Measurements from ENCODE around the gene KTI12.

KTI12 gene

DNA sequence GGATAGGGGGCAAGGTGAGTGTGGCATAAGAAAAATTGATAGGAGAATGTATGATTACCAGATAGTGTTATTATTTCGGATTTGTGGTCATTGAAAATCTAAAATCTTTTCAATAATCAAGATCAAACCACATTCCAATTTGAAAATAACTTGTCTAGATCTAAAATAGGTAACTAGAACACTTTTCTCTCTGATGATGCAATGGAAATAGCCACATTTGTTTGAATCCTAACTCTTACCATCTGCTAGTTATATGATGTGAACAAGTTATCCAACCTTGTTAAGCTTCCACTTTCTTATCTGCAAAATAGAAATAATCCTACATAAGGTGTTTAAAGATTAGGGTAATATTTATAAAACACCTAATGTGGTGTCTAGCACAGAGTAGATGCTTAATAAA, 26.3 kb upstream of the KTI12 start:
- DNase-seq (ENCODE audit: insufficient read length, low spot score) (no peak), FAIRE-seq (no peak)
- TF ChIP-seq, protein P1, sequence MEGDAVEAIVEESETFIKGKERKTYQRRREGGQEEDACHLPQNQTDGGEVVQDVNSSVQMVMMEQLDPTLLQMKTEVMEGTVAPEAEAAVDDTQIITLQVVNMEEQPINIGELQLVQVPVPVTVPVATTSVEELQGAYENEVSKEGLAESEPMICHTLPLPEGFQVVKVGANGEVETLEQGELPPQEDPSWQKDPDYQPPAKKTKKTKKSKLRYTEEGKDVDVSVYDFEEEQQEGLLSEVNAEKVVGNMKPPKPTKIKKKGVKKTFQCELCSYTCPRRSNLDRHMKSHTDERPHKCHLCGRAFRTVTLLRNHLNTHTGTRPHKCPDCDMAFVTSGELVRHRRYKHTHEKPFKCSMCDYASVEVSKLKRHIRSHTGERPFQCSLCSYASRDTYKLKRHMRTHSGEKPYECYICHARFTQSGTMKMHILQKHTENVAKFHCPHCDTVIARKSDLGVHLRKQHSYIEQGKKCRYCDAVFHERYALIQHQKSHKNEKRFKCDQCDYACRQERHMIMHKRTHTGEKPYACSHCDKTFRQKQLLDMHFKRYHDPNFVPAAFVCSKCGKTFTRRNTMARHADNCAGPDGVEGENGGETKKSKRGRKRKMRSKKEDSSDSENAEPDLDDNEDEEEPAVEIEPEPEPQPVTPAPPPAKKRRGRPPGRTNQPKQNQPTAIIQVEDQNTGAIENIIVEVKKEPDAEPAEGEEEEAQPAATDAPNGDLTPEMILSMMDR (IDR thresholded peaks at IDR 0.05; ENCODE audit: insufficient read depth, missing control alignments), result no peak

DNA sequence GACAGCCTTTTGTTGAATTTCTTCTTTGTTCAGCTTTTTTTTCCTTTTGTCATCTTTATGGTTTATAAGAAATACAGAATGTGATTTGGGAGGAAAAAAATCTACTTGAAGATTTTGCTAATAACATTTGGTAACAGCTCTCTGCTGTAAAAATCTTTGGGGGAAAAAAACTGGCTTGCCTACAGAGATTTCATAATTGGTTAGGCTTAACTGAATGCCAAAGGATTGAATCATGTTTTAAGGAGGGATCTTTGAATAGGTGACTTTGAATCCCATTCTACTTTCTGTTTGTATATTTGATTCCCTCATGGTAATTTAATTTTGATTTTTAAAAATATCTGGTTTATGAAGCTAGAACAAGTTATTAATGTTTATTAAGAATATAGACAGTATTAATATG, 25.7 kb upstream of the KTI12 start:
- DNase-seq (ENCODE audit: insufficient read length, low spot score) (no peak), FAIRE-seq (no peak)
- TF ChIP-seq, protein P1 (IDR thresholded peaks at IDR 0.05; ENCODE audit: insufficient read depth, missing control alignments), result no peak

DNA sequence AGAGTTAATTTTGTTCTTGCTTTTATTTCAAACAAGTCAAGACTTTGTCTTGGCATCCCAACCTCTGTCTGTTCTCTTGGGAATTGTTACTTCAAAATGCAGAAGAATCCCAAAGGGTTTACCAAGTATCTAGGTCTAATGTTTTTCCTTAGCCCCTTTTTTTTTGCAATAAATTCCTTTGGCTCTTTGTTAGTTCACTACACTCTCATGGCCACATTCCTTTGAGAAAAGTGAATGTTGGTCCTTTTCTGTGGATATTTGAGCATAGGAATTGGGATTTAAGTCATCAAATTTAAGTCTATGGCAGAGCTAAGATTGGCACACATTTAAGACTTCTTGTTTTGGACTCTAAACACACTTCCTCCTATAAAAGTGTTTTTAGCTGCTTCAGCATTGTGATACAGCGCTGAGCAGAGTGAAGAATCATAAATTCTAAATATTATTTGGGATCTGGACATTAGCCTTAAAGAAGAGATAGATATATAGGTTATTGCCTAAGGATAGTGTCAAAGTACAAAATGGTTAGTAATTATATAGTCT, 24.3 kb upstream of the KTI12 start:
- DNase-seq (ENCODE audit: insufficient read length, low spot score) (no peak), FAIRE-seq (no peak)
- TF ChIP-seq, protein P1 (IDR thresholded peaks at IDR 0.05; ENCODE audit: insufficient read depth, missing control alignments), result no peak

DNA sequence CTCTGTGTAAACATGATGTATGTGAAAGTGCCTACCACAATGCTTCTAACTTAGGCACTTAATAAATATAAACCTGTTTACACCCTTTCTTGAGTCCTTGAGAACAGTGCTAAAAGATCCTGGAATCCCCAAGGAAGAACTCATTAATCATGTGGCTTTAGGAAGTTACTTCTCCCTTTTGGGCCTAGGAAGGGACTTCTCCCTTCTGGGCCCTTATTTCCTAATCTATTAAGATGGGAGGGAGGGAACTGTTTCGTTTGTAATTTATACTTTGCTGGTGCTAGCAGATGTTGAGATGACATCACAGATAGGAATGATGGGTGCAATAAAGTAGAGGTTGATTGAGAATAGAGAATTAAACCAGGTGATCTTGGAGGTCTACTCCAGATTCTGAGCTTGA, 23.6 kb upstream of the KTI12 start:
- FAIRE-seq, result no peak
- TF ChIP-seq, protein P1 (IDR thresholded peaks at IDR 0.05; ENCODE audit: insufficient read depth, missing control alignments), result no peak
- DNase-seq (ENCODE audit: insufficient read length, low spot score), result no peak

DNA sequence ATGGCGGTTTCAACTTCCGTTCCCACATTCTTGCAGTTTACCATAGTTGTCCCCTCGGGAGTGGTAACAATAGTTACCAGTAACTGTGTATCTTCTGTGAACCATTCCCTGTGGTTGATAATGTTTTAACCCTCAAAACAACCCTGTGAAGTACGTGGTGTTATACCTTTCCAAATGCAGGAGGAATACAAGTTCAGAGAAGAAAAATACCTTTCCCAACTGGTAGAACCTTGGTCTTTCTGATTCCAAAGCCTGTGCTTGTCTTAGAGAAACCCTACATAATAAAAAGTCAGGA, 23.3 kb upstream of the KTI12 start:
- FAIRE-seq (no peak), DNase-seq (ENCODE audit: insufficient read length, low spot score) (no peak)
- TF ChIP-seq, protein P1 (IDR thresholded peaks at IDR 0.05; ENCODE audit: insufficient read depth, missing control alignments), result no peak

DNA sequence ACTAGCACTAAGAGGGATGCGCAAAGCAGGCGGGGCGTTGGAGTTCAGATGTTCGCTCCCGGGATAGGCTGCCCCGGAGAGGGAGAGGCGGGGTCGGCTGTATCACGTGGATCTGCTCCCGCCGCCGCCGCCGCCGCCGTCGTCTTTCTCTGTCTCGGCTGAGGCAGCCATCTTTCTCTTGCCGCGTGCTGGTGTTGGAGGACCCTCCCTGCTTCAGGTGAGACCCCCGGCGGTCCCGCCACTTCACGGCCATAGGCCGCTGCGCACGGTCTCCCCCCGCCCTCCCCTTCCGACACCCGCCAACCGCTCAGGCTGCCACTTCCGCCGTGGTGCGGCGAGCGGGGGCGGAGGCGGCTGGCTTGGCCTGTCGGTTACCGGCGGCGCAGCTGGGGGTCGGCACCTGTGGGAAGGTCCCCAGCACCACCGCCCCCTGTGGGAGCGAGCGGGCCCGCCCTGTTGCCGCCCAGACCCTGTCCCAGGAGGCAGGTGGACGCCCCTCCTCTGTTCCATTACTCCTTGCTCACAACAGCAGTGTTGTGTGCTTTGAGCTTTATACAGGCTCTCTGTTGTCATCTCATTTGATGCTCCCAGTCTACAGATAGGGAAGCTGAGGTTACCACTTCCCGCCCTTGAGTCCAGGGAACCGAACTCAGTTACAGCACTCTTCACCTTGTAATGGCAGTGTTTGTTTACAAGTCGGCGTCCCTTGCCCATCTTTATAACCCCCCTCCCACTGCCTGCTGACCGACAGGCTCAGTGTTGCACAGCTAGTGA, 22.7 kb upstream of the KTI12 start, which contains the start of gene BTF3L4:
Gene BTF3L4 (plus strand): TSS at position 133 of the 774 bp plus-strand sequence. CDS start 3,553 bp downstream, outside the sequence.
- TF ChIP-seq, protein P1 (IDR thresholded peaks at IDR 0.05; ENCODE audit: insufficient read depth, missing control alignments), result no peak
- DNase-seq (ENCODE audit: insufficient read length, low spot score) (no peak), FAIRE-seq (no peak)

DNA sequence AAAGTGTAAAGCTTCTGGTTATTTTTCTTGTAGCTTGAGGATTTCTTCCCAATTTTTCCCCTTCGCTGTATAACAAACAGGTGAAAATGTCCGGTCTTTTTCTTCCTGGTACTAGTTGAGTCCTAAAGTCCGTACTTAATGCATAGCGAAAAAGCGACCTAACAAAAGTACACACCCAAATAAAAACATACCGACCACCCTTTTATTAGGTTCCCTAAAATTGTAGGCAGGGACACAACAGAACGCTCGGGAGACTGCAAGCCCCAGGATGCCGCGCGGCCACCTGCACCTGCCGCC, 22.2 kb upstream of the KTI12 start:
- FAIRE-seq, result no peak
- TF ChIP-seq, protein P1 (IDR thresholded peaks at IDR 0.05; ENCODE audit: insufficient read depth, missing control alignments), result no peak
- no peak for DNase-seq (ENCODE audit: insufficient read length, low spot score)
